T-helper 2 cell treated with Interferon-gamma antibody and Interleukin-4, amounts not matched to agents 5 μg/mL and 100 μg/mL, for 36 hours (primary cell): ENCODE measurements around the gene ZNF606.

Experiments used
- DNase-seq: peaks from one replicate; pipeline ENCODE4 v3.0.0; 2021; ENCODE audit warnings: low spot score
- H3K27ac Mint-ChIP-seq: one replicate; pipeline ENCODE4 v1.8.0; 2021; ENCODE audit warnings: mild to moderate bottlenecking, mixed read lengths
- H3K27me3 Mint-ChIP-seq: one replicate; pipeline ENCODE4 v1.8.0; 2021; ENCODE audit warnings: low read depth, mixed read lengths
- H3K36me3 Mint-ChIP-seq: one replicate; pipeline ENCODE4 v1.8.0; 2021; ENCODE audit warnings: low read depth, mixed read lengths
- H3K4me1 Mint-ChIP-seq: one replicate; pipeline ENCODE4 v1.8.0; 2021; ENCODE audit warnings: low read depth, mixed read lengths
- H3K4me3 Mint-ChIP-seq: one replicate; pipeline ENCODE4 v1.8.0; 2022; ENCODE audit warnings: mild to moderate bottlenecking, moderate library complexity, mixed read lengths
- H3K9me3 Mint-ChIP-seq: one replicate; pipeline ENCODE4 v1.8.0; 2021; ENCODE audit warnings: mixed read lengths

The ZNF606 gene

DNA sequence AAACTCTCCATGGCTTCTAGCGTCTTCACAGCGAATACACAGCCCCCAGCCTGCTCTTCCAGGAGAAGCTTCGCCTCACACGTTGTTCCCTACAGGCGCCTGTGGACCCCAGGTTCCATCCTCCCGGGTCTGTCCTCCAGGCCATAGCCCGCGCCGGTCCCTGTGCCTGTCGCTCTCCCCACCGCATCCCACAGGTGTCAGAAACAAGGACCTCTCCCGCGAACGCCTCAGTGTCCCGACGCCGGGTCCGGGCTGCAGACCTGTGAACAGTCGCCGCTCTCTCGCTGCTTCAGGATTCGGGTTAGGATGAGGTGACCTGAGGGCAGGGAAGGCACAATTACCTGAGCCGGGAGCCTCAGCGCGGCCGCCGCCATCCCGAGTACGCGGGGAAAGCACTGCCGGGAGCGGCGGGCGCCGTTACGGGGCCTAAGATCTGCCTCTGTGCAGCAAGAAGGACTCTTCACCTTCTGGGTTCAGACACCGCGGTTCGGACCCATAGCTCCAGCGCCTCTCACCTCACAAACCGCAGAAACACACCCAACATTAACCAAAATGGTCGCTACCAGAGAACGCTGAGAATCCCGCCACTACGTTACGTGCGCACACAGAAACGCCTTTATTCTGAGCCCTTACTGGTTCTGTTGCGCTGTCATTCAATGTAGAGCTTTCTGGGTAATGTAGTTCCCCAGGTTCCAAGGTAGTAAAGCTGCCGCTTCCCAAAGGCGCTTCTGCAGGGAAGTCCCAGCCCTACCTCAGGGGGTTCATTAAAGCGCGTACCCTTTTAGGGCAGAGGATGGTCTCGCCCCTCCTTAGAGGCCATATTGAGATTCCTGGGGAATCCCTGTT, 67.6 kb downstream of the ZNF606 start, which contains the start of gene ZNF418:
ZNF418 (minus strand) TSS at position 583 of the 846 bp plus-strand sequence. CDS start 1,580 bp downstream, outside the sequence.
- Mint-ChIP-seq H3K9me3 (peaks cover 64% of the 10 kb centered on the region), H3K4me1 (no peaks in the 10 kb centered on the region), H3K27me3 (no peaks in the 10 kb centered on the region), H3K36me3 (peaks cover 35% of the 10 kb centered on the region), H3K27ac (peak within 1 kb of the TSS; percentile 62), H3K4me3 (peak within 1 kb of the TSS; percentile 73)
- DNase-seq: peak; percentile 16

DNA sequence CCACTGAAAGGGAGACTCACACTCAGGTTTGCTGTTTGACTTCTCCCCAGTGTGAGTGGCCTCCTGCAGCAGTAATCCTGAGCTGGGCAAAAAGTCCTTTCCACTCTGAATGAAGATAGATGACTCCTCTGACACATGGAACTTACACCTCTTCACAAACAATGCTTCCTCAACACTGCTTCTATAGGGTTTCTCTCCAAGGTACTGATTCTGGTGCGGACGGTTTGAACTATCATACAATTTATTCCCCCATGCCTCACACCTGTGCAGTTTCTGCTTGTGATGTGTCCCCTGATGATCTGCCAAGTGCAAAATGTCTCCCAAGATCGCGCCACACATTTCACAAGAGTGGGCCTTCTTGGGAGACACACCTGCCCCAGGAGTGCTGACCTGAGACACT, 75.0 kb downstream of the ZNF606 start:
- DNase-seq: no peak
- no peak overlapping the region for H3K27ac Mint-ChIP-seq

More for the DNA sequence above, 75.0 kb downstream of the ZNF606 start:
- Mint-ChIP-seq H3K4me3 (no peak overlapping the region), H3K9me3 (peaks cover 51% of the 10 kb centered on the region), H3K4me1 (no peaks in the 10 kb centered on the region), H3K27me3 (no peaks in the 10 kb centered on the region), H3K36me3 (peaks cover 10% of the 10 kb centered on the region)
